Progenitor cell of endocrine pancreas (in vitro differentiated cells): ENCODE data around the gene PCDHB16. TPM values are rescaled to one million over a fixed set of nuclear protein-coding genes. Genes with fewer than 3 reads are reported as not detected.
A peak's percentile ranks its signal among the peaks of the same experiment; 100 is the strongest.
"Not testable (repeated sequence)": the region's sequence is repeated elsewhere in the genome, so short reads cannot be mapped to it uniquely, and the experiment has no call there.

ENCODE experiments used
- DNase-seq: peaks from one replicate; pipeline ENCODE4 v3.0.0; 2021; ENCODE audit warnings: low spot score; ENCODE audit not compliant: unreplicated experiment
- H3K27ac Mint-ChIP-seq: 2 replicates; pipeline ENCODE4 v1.8.0; 2021; ENCODE audit warnings: mild to moderate bottlenecking, moderate library complexity, mixed read lengths
- H3K27me3 Mint-ChIP-seq: 2 replicates; pipeline ENCODE4 v1.8.0; 2021; ENCODE audit warnings: mixed read lengths
- H3K36me3 Mint-ChIP-seq: 2 replicates; pipeline ENCODE4 v1.8.0; 2022; ENCODE audit warnings: mixed read lengths; ENCODE audit not compliant: insufficient read depth
- H3K4me1 Mint-ChIP-seq: 2 replicates; pipeline ENCODE4 v1.8.0; 2021; ENCODE audit warnings: low read depth, mixed read lengths
- H3K4me3 Mint-ChIP-seq: 2 replicates; pipeline ENCODE4 v1.8.0; 2021; ENCODE audit warnings: low read depth, mild to moderate bottlenecking, moderate library complexity, mixed read lengths
- H3K9me3 Mint-ChIP-seq: 2 replicates; pipeline ENCODE4 v1.8.0; 2021; ENCODE audit warnings: low read depth, mixed read lengths
- CTCF ChIP-seq: fragments of 200-600 bp; sonication (generic); IDR thresholded peaks from one replicate; pipeline ENCODE4 v1.5.0; 2021; ENCODE audit warnings: antibody characterized with exemption, mild to moderate bottlenecking; ENCODE audit not compliant: unreplicated experiment
- total RNA-seq: library from RNA; stranded (reverse); gene quantifications from 2 replicates; pipeline ENCODE4 v1.2.1, GENCODE V29; 2021

Gene PCDHB16
- total RNA-seq, 1 donor from 2014 or later: 11.9 TPM

GRCh38 chr5:141223112-141223783, 41.1 kb downstream of the PCDHB16 start, which contains the start of gene PCDHB14:
PCDHB14 (plus strand) TSS chr5:141223343; CDS start chr5:141223506, 163 bp downstream.
- Mint-ChIP-seq H3K9me3 (peaks cover 34% of the 10 kb centered on the region), H3K4me1 (no peaks in the 10 kb centered on the region), H3K27ac (peak within 1 kb of the TSS; percentile 44), H3K4me3 (peak within 1 kb of the TSS; percentile 65), H3K36me3 (peaks cover 39% of the 10 kb centered on the region), H3K27me3 (no peaks in the 10 kb centered on the region)
- no peak for DNase-seq
- peak; percentile 48 for TF ChIP-seq CTCF

GRCh38 chr5:141224844-141225243, 42.7 kb downstream of the PCDHB16 start:
- Mint-ChIP-seq H3K36me3 (peaks cover 31% of the 10 kb centered on the region), H3K9me3 (peaks cover 29% of the 10 kb centered on the region)
- not testable (repeated sequence) for H3K4me1 Mint-ChIP-seq, H3K27me3 Mint-ChIP-seq, H3K27ac Mint-ChIP-seq, H3K4me3 Mint-ChIP-seq, DNase-seq

GRCh38 chr5:141225421-141225820, 43.2 kb downstream of the PCDHB16 start:
- H3K4me3 Mint-ChIP-seq, H3K4me1 Mint-ChIP-seq, DNase-seq, H3K27ac Mint-ChIP-seq, H3K27me3 Mint-ChIP-seq: not testable (repeated sequence)
- Mint-ChIP-seq H3K9me3 (peaks cover 25% of the 10 kb centered on the region), H3K36me3 (peaks cover 29% of the 10 kb centered on the region)

GRCh38 chr5:141234109-141234667, 52.0 kb downstream of the PCDHB16 start:
- peaks cover 40% of the 10 kb centered on the region for H3K9me3 Mint-ChIP-seq
- peak overlapping the region; percentile 29 for H3K4me3 Mint-ChIP-seq
- H3K36me3 Mint-ChIP-seq: peaks cover 29% of the 10 kb centered on the region
- no peaks in the 10 kb centered on the region for H3K4me1 Mint-ChIP-seq
- H3K27ac Mint-ChIP-seq: peak overlapping the region; percentile 37
- no peak for TF ChIP-seq CTCF
- no peaks in the 10 kb centered on the region for H3K27me3 Mint-ChIP-seq
- no peak for DNase-seq

Other genes with a start within 250 kb of the PCDHB16 start
- 1.8 and 1.9 TPM in 2 replicates for gene PCDHAC2, start 215.9 kb upstream of the PCDHB16 start, total RNA-seq
- gene PCDHB1, start 131.0 kb upstream of the PCDHB16 start, total RNA-seq: 0.29 and 0.31 TPM in 2 replicates
- gene PCDHB2, start 87.8 kb upstream of the PCDHB16 start, total RNA-seq: 75.5 and 80.4 TPM in 2 replicates
- 9.1 and 9.4 TPM in 2 replicates for gene PCDHB3, start 81.9 kb upstream of the PCDHB16 start, total RNA-seq
- 4.4 and 4.6 TPM in 2 replicates for gene PCDHB4, start 60.6 kb upstream of the PCDHB16 start, total RNA-seq
- gene PCDHB5, start 47.2 kb upstream of the PCDHB16 start, total RNA-seq: 29.4 and 32.4 TPM in 2 replicates
- gene PCDHB6, start 32.3 kb upstream of the PCDHB16 start, total RNA-seq: 2.4 and 2.7 TPM in 2 replicates
- gene PCDHB7, start 9.7 kb upstream of the PCDHB16 start, total RNA-seq: 0.93 and 1.1 TPM in 2 replicates
- 2.0 and 2.8 TPM in 2 replicates for gene PCDHB8, start 4.6 kb upstream of the PCDHB16 start, total RNA-seq
- gene PCDHB9, start 4.8 kb downstream of the PCDHB16 start, total RNA-seq: 7.5 and 8.0 TPM in 2 replicates
- gene PCDHB10, start 10.0 kb downstream of the PCDHB16 start, total RNA-seq: 5.5 and 7.2 TPM in 2 replicates
- 4.7 and 5.9 TPM in 2 replicates for gene PCDHB11, start 17.2 kb downstream of the PCDHB16 start, total RNA-seq
- gene PCDHB12, start 26.3 kb downstream of the PCDHB16 start, total RNA-seq: 5.4 and 7.2 TPM in 2 replicates
- 6.8 and 7.4 TPM in 2 replicates for gene PCDHB13, start 31.5 kb downstream of the PCDHB16 start, total RNA-seq
- gene PCDHB14, start 41.0 kb downstream of the PCDHB16 start, total RNA-seq: 7.9 and 8.0 TPM in 2 replicates
- gene PCDHB15, start 63.0 kb downstream of the PCDHB16 start, total RNA-seq: 8.3 and 9.5 TPM in 2 replicates
- gene SLC25A2, start 121.7 kb downstream of the PCDHB16 start, total RNA-seq: 1.1 and 1.2 TPM in 2 replicates
- 90.9 and 95.6 TPM in 2 replicates for gene TAF7, start 138.4 kb downstream of the PCDHB16 start, total RNA-seq
- gene PCDHGA1, start 148.1 kb downstream of the PCDHB16 start, total RNA-seq: 1.1 and 1.3 TPM in 2 replicates
- gene PCDHGA2, start 156.4 kb downstream of the PCDHB16 start, total RNA-seq: 0.72 and 1.1 TPM in 2 replicates
- gene PCDHGA3, start 161.4 kb downstream of the PCDHB16 start, total RNA-seq: 0.80 and 0.81 TPM in 2 replicates
- gene PCDHGB1, start 167.7 kb downstream of the PCDHB16 start, total RNA-seq: 2.3 TPM in 2 replicates
- 0.96 and 1.2 TPM in 2 replicates for gene PCDHGA4, start 172.6 kb downstream of the PCDHB16 start, total RNA-seq
- gene PCDHGB2, start 177.6 kb downstream of the PCDHB16 start, total RNA-seq: 0.80 and 0.89 TPM in 2 replicates
- 0.69 and 0.71 TPM in 2 replicates for gene PCDHGA5, start 181.8 kb downstream of the PCDHB16 start, total RNA-seq
- 0.60 and 0.73 TPM in 2 replicates for gene PCDHGB3, start 187.9 kb downstream of the PCDHB16 start, total RNA-seq
- 0.60 and 0.80 TPM in 2 replicates for gene PCDHGA6, start 191.5 kb downstream of the PCDHB16 start, total RNA-seq
- gene PCDHGA7, start 200.4 kb downstream of the PCDHB16 start, total RNA-seq: 0.41 and 0.49 TPM in 2 replicates
- gene PCDHGB4, start 205.3 kb downstream of the PCDHB16 start, total RNA-seq: 16.1 and 17.0 TPM in 2 replicates
- gene PCDHGA8, start 210.2 kb downstream of the PCDHB16 start, total RNA-seq: 1.5 and 1.9 TPM in 2 replicates
- 4.0 and 4.2 TPM in 2 replicates for gene PCDHGB5, start 215.6 kb downstream of the PCDHB16 start, total RNA-seq
- gene PCDHGA9, start 220.4 kb downstream of the PCDHB16 start, total RNA-seq: 1.5 and 1.8 TPM in 2 replicates
- 23.1 and 24.0 TPM in 2 replicates for gene PCDHGB6, start 225.6 kb downstream of the PCDHB16 start, total RNA-seq
- 14.3 and 14.6 TPM in 2 replicates for gene PCDHGA10, start 230.6 kb downstream of the PCDHB16 start, total RNA-seq
- gene PCDHGB7, start 235.3 kb downstream of the PCDHB16 start, total RNA-seq: 6.0 and 8.0 TPM in 2 replicates
- 3.1 and 3.3 TPM in 2 replicates for gene PCDHGA11, start 238.7 kb downstream of the PCDHB16 start, total RNA-seq
- gene PCDHGA12, start 248.1 kb downstream of the PCDHB16 start, total RNA-seq: 2.9 and 3.2 TPM in 2 replicates